ENCODE data around the gene EID2.

Gene EID2

GRCh38 chr19:39531834-39532232 lies 8.1 kb downstream of the EID2 start:
- DNase-seq (ENCODE audit: low spot score), result no peak
- in situ Hi-C loops (cut with MboI; ENCODE audit: low sequenced_read_pairs, unreplicated experiment), result no loop called here
- TF ChIP-seq, protein P1, sequence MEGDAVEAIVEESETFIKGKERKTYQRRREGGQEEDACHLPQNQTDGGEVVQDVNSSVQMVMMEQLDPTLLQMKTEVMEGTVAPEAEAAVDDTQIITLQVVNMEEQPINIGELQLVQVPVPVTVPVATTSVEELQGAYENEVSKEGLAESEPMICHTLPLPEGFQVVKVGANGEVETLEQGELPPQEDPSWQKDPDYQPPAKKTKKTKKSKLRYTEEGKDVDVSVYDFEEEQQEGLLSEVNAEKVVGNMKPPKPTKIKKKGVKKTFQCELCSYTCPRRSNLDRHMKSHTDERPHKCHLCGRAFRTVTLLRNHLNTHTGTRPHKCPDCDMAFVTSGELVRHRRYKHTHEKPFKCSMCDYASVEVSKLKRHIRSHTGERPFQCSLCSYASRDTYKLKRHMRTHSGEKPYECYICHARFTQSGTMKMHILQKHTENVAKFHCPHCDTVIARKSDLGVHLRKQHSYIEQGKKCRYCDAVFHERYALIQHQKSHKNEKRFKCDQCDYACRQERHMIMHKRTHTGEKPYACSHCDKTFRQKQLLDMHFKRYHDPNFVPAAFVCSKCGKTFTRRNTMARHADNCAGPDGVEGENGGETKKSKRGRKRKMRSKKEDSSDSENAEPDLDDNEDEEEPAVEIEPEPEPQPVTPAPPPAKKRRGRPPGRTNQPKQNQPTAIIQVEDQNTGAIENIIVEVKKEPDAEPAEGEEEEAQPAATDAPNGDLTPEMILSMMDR (IDR thresholded peaks at IDR 0.05; ENCODE audit: borderline replicate concordance, control extremely low read depth, extremely low read depth, insufficient read depth, missing control alignments), result no peak

DNA sequence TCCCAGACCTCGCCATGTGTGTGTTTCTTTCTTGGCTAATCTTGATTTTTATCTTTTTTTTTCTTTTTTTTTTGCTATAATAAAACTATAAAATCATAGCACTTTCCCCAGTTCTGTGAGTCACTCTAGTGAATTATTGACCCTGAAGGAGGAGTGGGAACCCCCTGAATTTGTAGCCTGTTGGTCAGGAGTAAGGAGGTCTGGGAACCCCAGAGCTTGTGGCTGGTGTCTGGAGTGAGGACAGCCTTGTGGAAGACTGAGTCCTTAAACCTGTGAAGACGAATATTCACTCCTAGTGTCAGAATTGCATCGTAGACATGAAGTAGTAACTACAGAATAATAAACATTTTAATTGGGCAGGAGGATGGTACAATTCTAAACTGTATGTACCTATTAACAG lies 14.8 kb downstream of the EID2 start:
- TF ChIP-seq, protein P1 (IDR thresholded peaks at IDR 0.05; ENCODE audit: borderline replicate concordance, control extremely low read depth, extremely low read depth, insufficient read depth, missing control alignments), result no peak

GRCh38 chr19:39524495-39524894 lies 15.5 kb downstream of the EID2 start:
- no peak for DNase-seq (ENCODE audit: low spot score)
- in situ Hi-C loops (cut with MboI; ENCODE audit: low sequenced_read_pairs, unreplicated experiment), result no loop called here
- TF ChIP-seq, protein P1 (IDR thresholded peaks at IDR 0.05; ENCODE audit: borderline replicate concordance, control extremely low read depth, extremely low read depth, insufficient read depth, missing control alignments), result no peak

More for the DNA sequence above, 14.8 kb downstream of the EID2 start:
- DNase-seq (ENCODE audit: low spot score), result no peak
- in situ Hi-C loops (cut with MboI; ENCODE audit: low sequenced_read_pairs, unreplicated experiment), result no loop called here

DNA sequence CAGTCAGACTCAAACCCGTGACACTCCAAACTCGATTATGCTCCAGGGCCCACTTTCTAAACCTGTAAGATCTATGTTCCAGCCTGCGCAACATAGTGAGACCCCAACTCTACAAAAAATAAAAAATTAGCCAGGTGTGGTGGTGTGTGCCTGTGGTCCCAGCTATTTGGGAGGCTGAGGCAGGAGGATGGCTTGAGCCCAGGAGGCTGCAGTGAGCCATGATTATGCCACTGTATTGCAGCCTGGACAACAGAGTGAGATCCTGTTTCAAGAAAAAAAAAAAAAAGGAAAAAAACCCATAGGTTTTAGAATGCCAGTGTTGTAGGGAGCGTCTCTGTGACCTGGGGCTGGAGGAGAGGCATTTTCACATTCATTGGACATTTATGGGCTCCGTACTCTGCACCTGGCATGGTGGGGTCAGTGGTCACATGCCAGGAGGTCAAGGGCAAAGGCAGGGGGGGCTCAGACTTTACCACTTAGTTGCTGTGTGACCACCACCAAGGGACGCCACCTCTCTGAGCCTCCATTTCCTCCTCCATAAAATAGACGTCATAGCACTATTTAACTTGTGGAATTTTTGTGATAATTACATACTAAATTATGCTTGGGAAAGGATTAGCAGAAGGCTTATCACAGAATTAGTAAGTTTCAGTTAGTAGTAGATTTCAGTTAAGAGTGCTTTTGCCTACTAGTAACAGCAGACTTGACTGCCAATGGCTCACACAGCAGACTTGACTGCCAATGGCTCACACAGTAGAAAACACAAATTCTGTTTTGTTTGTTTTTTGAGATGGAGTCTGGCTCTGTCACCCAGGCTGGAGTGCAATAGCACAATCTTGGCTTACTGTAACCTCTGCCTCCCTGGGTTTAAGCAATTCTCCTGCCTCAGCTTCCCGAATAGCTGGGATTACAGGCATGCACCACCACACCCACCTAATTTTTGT lies 19.1 kb downstream of the EID2 start:
- in situ Hi-C loops (cut with MboI; ENCODE audit: low sequenced_read_pairs, unreplicated experiment), result no loop called here
- no peak for DNase-seq (ENCODE audit: low spot score)
- TF ChIP-seq, protein P1 (IDR thresholded peaks at IDR 0.05; ENCODE audit: borderline replicate concordance, control extremely low read depth, extremely low read depth, insufficient read depth, missing control alignments), result no peak

DNA sequence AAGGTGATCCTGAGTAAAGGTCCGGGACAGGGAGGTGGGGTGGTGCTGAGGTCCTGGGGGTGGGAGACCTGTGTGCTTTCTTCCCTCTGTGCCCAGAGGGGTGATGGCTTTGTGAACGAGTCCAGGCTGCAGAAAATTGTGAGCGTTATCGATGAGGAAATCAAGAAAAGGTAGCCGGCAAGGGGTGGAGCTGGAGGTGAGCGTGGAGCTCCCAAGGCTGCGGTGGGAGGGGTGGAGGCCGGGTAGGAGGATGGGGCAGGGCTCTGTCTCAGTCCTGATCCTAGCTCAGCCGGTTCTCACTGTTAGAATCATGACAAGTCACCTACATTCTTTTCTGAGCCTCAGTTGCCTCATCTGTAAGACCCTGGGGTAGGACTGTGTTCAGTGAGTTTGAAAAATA lies 21.0 kb downstream of the EID2 start:
- in situ Hi-C loops (cut with MboI; ENCODE audit: low sequenced_read_pairs, unreplicated experiment), result no loop called here
- DNase-seq (ENCODE audit: low spot score), result no peak
- TF ChIP-seq, protein P1 (IDR thresholded peaks at IDR 0.05; ENCODE audit: borderline replicate concordance, control extremely low read depth, extremely low read depth, insufficient read depth, missing control alignments), result no peak

DNA sequence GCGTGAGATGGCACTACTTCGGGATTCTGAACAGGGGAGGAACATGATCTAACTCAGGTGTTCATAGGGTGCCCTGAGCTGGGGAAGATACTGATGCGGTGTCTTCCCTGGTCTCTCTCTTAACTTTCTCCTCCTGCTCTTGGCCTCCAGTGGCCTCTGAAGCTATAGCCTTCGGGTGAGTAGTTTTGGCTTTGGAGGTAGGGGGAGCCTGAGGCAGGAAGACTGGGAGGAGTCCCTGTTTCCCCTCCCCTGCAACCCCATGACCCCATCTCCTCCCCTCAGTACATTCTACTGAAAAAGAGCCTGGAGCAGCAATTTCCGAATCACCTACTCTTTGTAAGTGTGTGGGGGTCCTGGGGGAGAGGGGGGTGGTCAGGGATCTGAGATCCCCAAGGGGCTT lies 21.5 kb downstream of the EID2 start:
- in situ Hi-C loops (cut with MboI; ENCODE audit: low sequenced_read_pairs, unreplicated experiment), result no loop called here
- TF ChIP-seq, protein P1 (IDR thresholded peaks at IDR 0.05; ENCODE audit: borderline replicate concordance, control extremely low read depth, extremely low read depth, insufficient read depth, missing control alignments), result no peak

More for the DNA sequence above, 21.5 kb downstream of the EID2 start:
- DNase-seq (ENCODE audit: low spot score), result no peak
